HG03108 (cell line): ENCODE results near the gene AMIGO3.
A peak's percentile ranks its signal among the peaks of the same experiment; 100 is the strongest.
"Not testable (repeated sequence)": the region's sequence is repeated elsewhere in the genome, so short reads cannot be mapped to it uniquely, and the experiment has no call there.

Experiments used
- ATAC-seq: cut with Tn5 transposase; IDR thresholded peaks from one replicate; pipeline ENCODE4 v1.9.1; 2021; ENCODE audit warnings: moderate library complexity; ENCODE audit not compliant: unreplicated experiment

AMIGO3 gene, protein sequence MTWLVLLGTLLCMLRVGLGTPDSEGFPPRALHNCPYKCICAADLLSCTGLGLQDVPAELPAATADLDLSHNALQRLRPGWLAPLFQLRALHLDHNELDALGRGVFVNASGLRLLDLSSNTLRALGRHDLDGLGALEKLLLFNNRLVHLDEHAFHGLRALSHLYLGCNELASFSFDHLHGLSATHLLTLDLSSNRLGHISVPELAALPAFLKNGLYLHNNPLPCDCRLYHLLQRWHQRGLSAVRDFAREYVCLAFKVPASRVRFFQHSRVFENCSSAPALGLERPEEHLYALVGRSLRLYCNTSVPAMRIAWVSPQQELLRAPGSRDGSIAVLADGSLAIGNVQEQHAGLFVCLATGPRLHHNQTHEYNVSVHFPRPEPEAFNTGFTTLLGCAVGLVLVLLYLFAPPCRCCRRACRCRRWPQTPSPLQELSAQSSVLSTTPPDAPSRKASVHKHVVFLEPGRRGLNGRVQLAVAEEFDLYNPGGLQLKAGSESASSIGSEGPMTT

DNA sequence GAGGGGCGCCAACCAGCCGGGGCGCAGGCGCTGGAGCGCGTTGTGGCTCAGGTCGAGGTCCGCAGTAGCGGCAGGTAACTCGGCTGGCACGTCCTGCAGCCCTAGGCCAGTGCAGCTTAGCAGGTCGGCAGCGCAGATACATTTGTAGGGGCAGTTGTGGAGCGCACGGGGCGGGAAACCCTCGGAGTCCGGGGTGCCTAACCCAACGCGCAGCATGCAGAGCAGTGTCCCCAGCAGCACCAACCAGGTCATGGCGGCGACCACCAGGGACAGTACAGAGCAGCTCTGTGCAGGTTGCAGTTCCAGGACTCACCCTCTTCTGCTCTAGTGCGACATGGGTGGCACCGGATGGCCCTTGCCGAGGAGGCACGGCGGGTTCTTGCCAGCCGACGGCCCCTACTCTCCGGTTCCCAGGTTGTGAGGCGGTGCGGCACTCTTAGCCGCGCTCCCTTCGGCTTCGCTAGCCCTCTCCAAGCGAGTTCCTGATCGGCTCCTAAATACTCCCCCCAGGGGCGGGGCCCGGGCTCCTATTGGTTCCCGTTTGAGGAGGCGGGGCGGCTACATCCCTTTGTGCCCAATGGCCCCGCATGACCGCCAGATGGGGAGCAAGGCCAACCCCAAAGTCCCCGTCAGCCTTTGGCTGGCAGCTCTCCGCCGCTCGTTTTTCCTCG is at the start of gene AMIGO3:
TSS of gene AMIGO3 (minus strand) at position 471 of the 671 bp plus-strand sequence. CDS start at position 252, 219 bp downstream.
- ATAC-seq = peak; percentile 46

DNA sequence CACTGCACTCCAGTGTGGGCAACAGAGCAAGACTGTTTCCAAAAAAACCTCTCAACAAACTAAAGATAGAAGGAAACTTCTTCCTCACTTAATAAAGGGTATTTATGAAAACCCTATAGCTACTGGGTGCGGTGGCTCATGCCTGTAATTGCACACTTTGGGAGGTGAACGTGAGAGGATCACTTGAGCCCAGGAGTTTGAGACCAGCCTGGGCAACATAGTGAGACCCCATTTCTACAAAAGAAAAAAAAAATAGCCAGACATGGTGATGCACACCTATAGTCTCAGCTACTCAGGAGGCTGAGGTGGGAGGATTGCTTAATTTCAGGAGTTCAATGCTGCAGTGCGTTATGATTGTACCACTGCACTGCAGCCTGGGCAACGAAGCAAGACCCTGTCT is 44.5 kb upstream of the AMIGO3 start:
- no peak for ATAC-seq

DNA sequence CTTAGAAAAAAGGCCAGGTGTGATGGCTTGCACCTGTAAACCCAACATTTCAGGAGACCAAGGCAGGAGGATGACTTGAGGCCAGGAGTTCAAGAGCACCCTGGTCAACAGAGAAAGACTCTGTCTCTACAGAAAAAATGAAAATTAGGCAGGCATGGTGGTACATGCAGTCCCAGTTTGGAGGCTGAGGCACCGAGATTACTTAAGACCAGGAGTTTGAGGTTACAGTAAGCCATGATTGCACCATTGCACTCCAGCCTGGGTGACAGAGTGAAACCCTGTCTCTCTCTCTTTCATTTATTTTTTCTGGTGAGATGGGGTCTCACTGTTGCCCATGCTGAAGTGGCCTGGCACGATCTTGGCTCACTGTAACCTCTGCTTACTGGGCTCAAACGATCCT is 42.2 kb upstream of the AMIGO3 start:
- ATAC-seq = no peak

DNA sequence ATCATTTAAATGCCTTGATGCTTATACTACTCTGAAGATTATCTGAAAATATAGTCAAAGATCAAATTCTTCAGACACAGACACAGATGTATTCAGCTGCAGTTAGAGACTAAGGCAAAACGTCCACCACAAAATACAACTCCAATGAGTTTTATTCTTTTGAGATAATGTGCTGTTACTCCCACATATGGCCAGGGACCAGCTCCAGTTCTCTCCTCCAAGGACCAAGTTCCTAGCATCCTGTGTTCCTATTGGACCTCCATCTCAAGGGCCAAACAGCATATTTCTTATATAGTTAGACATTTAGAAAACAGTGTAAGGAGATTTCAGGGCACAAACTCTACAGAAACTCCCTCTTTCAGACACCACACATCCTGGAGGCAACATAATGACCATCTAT is 39.7 kb upstream of the AMIGO3 start:
- no peak for ATAC-seq

DNA sequence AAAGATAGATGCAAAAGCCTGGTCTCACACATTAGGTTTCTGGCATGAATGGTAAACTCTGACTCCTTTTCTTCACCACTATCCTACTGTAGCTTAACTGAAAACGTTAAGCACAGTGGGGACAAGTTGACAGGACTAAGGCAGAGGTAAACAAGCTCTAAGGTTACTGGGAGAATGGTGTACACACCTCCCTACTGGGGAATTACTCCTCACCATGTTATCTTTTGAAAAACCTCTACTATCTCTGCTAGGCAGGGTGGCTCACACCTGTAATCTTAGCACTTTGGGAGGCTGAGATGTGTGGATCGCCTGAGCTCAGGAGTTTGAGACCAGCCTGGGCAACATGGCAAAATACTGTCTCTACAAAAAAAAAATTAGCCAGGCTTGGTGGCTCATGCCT is 37.7 kb upstream of the AMIGO3 start:
- no peak for ATAC-seq

DNA sequence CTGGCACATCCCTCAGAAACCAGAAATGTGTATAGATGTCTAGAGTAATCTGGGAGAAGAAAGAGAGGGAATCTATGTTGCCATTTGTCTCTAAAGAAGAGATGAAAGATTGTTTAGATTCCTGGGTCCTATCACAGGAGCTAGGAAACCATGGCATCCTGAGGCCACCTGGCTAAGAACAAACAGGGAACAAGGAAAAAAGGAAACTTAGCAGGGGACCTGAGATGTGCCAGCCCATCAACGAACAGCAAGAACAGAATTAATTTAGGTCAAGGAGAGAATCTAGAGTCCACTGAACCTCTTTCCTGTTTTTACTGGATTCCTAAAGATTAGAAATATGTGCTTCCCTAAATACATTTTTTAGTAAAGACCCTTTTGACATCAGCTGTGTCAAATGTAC is 36.6 kb upstream of the AMIGO3 start:
- ATAC-seq = no peak

DNA sequence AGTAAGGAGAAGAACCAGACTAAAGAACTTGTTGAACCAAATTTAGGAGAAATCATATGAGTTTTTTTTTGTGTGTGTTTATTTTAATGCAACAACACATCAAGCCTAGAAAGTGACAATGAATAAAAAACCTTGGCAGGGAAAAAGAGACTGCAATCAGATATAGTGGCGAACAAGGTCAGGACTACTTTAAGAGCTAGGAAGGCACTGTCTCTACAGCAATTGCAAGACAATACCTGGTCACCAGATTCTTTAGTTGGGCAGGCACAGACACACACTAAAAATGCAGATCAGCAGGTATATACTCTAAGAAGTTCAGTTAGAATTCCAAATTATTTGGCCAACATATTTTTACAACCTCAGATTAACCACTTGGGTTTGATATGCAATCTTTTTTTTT is 35.1 kb upstream of the AMIGO3 start:
- no peak for ATAC-seq

DNA sequence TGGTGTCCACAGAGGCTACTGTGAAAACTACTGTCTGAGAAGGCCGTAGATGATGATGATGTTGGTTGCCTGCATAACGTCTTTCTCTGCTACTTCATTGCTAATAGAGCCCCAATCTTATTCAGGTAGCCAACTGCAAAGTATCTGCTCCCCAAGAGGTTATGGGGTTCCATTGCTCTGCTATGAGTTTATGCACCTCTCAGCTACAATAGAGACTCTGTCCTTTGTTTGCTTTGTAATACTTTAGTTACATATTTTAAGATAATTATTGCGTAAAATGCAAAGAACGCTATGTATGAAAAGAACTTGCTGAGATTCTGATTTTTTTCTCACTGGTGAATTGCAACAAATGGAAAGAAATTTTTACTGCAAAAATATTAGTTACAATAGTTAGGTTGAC is 32.0 kb upstream of the AMIGO3 start:
- ATAC-seq = no peak

DNA sequence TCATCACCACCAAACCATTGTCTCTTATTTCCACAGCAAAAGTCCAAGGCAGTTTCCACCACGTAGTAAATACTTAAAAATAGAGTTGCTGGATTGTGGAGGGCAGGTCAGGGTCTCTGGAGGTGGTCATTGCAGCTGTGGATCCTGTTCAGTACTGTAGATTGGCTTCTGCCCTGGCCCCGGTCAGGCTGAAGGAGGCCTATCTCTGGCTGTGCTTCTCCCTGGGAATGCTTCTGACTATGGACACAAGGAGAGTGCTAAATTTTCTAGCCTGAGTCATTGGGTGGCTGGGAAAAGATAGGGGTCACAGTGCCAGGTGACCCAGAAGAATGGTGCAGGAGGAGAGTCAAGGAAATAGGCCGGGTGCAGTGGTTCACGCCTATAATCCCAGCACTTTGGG is 30.6 kb upstream of the AMIGO3 start:
- ATAC-seq = no peak

DNA sequence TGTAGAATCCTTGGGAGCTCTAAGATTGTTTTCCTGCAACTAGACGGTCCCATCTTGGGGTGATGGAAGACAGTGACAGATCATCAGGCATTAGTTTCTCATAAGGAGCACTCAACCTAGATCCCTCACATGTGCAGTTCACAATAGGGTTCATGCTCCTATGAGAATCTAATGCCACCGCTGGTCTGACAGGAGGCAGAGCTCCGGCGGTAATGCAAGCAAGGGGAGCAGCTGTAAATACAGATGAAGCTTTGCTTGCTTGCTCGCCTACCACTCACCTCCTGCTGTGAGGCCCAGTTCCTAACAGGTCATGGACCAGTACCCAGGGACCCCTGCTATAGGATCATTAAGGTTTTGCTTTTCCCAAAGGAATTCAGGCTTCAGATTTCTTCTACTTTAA is 29.4 kb upstream of the AMIGO3 start:
- ATAC-seq = not testable (repeated sequence)

DNA sequence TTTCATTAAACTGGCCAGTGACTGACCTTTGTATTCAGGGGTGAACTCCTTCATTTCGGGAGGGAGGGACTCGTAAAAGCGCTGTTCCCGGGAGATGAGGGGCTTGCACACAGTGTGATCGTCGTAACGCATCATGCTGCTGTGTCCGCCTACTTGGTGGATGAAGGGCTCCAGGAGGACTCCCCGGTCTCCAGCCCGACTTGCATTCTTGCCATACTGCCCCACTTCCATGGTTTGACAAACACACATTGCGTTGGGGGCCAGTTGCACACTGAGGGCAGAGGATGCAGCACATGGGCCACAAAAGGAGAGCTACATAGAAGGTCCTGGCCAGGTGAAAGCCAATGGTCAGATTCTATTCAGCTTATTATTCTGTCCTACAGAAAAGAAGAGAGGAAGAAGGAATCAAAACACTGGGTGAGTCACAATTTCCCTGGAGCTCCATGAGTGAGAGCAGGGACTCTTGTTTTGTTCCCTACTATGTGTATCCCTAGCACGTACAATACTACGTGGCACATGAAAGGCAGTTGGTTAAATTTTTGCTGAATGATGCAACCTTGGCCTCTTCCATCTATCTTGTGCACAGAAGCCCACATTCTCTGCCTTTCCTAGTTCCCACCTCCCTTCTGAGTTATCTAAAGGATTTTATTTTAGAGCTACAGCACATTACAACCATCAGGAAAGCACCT is 28.5 kb upstream of the AMIGO3 start:
- no peak for ATAC-seq

DNA sequence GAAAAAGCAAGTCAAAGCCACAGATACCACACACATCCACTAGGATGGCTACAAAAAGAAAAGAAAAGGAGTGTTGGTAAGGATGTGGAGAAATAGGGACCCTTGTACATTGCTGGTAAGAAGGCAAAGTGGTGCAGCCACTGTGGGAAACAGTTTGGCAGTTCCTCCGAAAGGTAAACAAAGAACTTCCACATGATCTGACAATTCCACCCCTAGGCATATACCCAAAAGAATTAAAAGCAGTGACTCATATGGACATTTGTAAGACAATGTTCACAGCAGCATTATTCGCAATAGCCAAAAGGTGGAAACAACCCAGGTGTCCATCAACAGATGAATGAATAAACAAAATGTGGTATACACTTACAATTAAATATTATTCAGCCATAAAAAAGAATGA is 26.5 kb upstream of the AMIGO3 start:
- ATAC-seq = no peak

DNA sequence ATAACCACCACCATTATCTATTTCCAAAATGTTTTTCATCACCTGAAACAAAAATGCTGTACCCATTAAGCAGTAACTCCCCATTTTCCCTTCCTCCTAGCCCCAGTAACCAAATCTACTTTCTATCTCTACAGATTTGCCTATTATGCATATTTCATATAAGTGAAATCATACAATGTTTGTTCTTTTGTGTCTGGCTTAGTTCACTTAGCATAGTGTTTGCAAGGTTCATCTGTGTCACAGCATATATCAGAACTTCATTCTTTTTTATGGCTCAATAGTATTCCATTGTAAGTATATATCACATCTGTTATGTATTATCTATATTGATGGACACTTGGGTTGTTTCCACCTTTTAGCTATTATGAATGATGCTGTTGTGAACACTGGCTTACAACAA is 20.9 kb upstream of the AMIGO3 start:
- ATAC-seq = no peak

DNA sequence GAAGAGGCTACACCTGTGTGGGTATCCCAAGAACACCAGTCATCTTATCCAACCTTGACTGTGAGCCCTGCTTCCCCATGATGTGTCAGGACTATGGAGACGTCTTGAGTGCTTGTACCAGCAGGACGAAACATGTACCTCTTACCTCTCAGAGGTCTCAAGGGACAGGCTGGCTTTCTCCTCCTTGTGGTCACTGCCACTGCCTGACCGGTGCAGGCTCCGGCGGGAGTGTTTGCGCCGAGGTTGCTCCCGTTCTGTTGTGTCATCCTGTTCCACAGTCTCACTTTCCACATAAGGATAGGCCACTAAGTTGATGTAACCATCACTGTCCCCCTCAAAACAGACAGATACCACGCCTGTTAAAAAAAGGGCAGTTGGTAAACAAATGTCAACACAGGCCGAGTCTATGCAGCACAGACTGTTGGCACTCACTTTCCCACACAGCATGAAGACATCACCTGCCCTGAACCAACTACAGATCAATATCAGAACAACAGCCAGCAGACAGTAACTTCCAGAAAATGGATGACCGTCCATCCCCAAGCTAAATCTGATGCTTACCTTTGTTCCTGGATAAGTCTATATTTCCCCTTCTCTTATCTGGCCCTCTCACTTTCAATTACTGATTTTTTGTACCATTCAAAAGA is 18.7 kb upstream of the AMIGO3 start:
- no peak for ATAC-seq

DNA sequence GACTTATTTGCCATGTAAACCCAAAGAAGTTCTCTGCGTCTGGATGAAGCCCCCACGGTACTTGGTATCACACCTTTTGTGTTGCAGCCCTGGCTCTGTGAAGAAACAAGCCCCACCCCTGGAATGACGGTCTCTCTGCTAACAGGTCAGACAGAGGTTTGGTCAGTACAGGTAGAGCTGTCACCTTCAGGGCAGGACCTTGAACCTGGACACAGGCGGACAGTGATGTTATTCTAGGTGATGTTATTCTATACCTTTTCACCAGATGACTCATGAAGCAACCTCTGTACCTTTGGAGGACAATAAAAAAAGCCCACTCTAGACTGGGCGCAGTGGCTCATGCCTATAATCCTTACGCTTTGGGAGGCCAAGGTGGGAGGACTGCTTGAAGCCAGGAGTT is 15.3 kb upstream of the AMIGO3 start:
- ATAC-seq = no peak

DNA sequence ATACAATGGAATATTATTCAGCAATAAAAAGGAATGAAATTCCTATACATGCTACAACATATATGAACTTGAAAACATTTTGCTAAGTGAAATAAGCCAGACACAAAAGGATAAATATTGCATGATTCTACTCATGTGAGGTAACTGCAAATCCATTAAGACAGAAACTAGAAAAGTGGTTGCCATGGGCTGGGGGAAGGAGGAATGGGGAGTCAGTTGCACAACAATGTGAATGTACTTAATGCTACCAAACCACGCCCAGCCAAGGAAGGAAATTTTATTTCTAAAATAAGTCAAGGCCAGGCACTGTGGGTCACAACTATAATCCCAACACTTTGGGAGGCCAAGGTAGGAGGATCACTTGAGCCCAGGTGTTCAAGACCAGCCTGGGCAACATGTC is 14.1 kb upstream of the AMIGO3 start:
- ATAC-seq = no peak

DNA sequence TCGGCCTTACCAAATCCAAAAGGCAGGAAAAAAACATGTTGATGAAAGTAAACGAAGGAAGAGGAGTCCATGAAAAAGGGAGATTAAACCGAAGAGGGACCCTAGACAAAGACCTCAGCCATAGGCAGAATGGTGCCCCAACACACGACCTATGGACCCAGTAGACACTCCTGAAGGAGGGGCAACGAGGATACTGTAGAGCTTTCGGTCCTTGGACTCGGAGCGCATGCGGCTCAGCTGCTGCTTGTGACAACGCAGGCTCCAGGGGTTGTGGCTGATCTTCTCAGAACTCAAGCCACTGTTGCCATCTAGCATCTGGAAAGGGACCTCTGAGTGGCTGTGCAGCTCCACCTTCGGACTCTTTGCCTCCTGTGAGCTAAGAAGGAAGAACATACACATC is 13.1 kb upstream of the AMIGO3 start:
- no peak for ATAC-seq

DNA sequence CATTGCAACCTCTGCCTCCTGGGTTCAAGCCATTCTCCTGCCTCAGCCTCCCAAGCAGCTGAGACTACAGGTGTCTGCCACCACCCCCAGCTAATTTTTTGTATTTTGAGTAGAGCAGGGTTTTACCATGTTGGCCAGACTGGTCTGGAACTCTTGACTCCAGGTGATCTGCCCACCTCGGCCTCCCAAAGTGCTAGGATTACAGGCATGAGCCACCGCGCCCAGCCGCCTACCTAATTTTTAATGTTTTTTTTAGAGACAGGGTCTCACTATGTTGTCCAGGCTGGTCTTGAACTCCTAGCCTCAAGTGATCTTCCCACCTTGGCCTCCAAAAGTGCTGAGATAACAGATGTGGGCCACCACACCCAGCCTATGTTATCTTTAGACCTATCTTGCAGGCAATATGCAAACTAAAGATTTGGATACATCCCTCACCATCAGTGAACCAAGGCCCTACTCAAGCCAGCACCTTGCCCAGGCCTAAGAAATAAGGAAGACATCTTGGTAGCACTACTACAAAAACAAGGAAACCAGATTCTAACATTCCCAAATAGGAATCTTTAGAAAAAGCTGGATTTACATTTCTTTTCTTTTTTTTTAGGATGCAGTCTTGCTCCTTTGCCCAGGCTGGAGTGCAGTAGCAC is 10.6 kb upstream of the AMIGO3 start:
- no peak for ATAC-seq

DNA sequence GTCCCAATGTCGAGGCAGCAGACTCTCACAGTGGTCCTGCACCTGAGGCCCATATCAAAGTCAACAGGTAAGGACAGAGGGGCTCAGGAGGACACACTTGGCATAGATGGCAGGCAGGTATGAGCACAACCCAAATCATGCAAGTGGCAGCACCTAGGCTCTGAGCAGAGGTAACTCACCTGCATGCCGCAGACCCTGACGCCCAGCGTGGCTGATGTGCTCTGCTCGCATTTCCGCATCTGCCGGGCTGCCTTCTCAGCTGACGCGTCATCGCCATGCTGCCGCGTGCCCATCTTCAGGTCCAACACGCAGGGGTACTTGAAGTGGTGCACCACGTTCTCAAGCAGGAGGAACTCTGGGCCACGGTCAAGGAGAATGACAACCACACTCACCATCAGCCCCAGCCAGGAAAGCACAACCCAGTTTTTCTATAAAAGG is 8.5 kb upstream of the AMIGO3 start:
- no peak for ATAC-seq

DNA sequence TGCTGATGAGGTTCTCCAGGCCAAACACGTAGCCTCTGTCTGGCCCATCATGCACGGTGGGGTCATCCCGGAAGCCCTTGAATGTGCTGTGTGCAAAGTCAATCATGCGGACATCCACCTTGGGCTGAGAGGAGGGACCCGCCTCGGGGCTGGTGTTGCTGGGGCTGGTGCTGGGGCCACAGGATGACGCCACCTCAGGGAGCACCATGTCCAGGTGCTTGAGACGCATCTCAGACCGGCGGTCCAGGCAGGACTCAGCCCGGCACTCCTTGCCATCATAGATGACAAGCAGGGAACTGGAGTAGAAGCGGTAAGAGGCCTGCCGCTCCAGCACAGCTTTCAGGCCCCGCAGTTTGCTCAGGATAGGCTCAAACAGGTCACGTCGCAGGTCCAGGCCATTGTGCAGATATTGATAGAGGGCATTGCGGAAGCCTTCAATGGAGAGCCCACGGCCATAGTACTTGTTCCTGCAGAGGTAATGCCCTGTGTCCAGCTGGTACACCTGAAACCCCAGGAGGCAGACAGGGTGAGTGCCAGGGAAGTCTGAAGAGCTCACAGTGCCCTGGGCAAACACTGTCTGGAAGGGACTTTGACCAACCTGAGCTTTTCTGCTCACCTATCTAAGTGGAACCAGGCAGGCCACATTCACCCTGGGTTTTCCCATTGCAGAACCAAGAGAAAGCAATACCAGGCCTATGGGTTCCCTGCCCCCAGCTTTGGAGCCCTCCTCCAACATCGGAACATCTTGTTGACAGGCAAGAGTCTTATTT is 7.9 kb upstream of the AMIGO3 start:
- no peak for ATAC-seq
